GM18502 (cell line): ENCODE data around the gene SLC35B1.
A peak's percentile ranks its signal among the peaks of the same experiment; 100 is the strongest.

Experiments
- ATAC-seq: cut with Tn5 transposase; IDR thresholded peaks from one replicate; pipeline ENCODE4 v1.9.1; 2021; ENCODE audit warnings: mild to moderate bottlenecking; ENCODE audit not compliant: unreplicated experiment, poor library complexity

The SLC35B1 gene

GRCh38 chr17:49707608-49708514 lies at the start of gene SLC35B1:
Gene SLC35B1 (minus strand): TSS chr17:49707964. CDS start chr17:49707833, 131 bp downstream.
- peak; percentile 93 for ATAC-seq

GRCh38 chr17:49757151-49757777 lies 49.5 kb upstream of the SLC35B1 start:
- no peak for ATAC-seq

DNA sequence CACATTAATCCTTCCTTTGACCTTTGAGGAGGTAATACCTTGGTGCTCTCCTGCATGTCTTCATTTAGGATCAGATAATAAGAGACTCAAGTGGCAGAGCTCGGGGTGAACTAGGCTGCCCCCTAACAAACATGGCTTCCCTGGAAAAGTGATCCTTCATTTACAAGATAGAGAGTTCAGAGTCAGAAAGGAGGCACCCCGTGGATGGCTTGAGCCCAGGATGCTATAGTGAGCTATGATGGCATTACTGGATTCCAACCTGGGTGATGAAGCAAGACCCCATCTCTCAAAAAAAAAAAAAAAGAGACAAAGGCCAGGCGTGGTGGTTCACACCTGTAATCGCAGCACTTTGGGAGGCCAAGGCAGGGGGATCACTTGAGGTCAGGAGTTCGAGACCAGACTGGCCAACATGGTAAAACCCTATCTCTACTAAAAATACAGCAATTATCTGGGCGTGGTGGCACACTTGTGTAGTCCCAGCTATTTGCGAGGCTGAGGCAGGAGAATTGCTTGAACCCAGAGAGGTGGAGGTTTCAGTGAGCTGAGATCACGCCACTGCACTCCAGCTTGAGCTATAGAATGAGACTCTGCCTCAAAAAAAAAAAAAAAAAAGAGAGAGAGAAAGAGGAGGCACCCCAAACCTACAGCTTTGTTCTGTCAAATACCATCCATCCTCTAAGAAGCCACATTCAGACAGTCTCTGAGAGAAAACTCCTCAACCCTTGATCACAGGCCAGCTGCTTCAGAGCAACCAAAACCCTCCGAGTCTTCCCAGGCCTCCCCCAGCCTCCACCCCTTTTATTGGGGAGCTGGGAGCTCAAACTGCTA lies 48.8 kb upstream of the SLC35B1 start:
- no peak for ATAC-seq

GRCh38 chr17:49755663-49756283 lies 48.0 kb upstream of the SLC35B1 start:
- ATAC-seq = no peak

- no peak for ATAC-seq
Measured at GRCh38 chr17:49753959-49754391, 46.2 kb upstream of the SLC35B1 start.

DNA sequence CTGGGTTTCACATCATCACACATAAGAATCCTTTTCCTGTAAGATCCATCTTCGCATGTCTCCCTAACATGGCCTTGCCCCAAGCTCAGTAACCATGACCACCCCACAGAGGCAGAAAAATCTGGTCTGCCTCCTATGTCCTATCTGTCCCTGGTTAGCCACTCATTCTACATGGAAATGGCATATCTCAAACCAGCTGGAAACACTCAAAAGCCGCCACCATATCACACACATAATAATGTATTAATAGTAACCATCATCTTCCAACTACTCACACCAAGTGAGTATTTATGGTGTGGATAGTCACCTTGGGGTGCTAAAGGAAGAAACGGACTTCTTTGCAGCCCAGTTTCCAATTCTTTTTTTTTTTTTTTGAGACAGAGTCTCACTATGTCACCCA lies 44.7 kb upstream of the SLC35B1 start:
- ATAC-seq = no peak

- ATAC-seq = no peak
Measured at GRCh38 chr17:49749730-49750129, 42.0 kb upstream of the SLC35B1 start.

DNA sequence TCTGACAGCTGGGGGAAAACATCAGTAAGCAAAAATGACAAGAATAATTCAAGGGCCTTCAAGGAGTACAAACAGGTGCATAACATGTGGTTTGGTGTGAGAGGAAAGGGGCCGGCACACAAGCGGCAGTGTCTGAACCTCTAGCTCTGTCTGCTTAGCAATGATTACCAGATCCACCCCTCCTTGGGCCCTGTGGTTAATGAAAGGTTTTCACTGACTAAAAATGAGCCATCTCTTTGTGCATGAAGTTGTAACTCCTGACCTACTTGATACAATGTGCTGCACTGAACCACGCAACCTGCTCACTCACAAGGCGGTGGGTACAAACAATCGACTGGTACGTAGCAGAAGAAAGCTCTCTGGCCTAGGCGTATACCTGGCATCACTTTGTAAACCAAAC lies 41.0 kb upstream of the SLC35B1 start:
- ATAC-seq = peak; percentile 80

DNA sequence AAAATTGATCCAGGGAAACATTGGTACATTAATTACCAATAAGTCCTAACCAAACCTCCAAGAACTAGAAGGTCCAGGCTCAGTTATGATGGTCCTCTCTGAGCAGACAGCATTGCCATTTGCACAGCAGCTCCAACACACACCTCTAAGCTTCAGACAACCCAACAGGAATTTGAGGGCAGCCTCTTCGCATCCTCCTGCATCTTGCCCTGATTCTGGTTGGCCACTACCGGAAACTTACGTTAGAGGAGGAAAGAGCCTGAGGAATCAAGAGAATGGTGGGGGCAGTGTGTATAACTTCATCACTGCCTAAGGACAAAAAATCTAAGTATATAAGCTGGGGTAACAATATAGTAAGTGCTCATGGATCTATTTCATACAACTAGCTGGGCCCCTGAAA lies 40.5 kb upstream of the SLC35B1 start:
- no peak for ATAC-seq

DNA sequence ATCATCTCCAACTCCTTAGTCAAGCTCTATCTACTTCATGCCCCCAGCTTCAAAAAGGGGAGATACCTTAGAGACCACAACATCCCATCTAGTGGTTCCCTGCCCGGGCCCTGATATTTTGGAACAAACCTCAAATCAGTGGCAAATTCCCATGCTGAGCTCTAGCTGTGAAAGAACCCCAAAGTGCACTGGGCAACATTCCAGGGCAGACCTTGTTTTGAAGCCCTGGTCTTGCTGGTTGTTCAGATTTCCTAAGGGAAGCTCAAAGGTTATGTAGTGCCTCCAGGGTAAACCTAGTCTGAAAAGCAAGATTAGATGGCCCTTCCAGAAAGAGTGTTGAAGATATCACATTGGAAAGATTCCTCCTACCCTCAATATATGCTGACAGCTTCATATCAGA lies 39.9 kb upstream of the SLC35B1 start:
- ATAC-seq = no peak

GRCh38 chr17:49746791-49747490 lies 39.2 kb upstream of the SLC35B1 start:
- peak; percentile 64 for ATAC-seq

GRCh38 chr17:49745175-49746139 lies 37.7 kb upstream of the SLC35B1 start:
- ATAC-seq = no peak

DNA sequence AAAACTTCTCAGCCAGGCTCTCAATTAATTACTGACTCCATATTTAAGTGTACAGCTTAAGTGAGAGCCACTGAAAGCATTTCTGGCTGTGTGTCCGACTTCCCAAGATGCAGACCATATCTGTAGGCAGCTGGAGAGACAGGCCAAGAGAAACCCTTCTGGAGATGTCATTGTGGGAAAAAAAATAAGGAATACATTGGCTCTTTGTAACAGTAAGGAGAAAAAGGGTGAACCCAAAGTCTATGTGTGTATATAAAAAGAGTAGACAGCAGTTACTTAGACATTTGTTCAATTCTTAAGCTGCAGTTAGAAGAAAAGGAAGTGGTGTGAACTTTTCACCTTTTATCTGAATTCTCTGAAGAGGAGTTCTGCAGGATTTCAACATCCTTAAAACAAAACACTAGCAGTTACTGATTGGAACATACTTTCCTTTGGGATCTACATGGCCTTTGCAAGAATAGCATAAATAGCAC lies 34.4 kb upstream of the SLC35B1 start:
- ATAC-seq = no peak

- ATAC-seq = no peak
Measured at GRCh38 chr17:49741692-49742076, 33.9 kb upstream of the SLC35B1 start.

GRCh38 chr17:49741009-49741691 lies 33.4 kb upstream of the SLC35B1 start:
- no peak for ATAC-seq

- ATAC-seq = peak; percentile 65
Measured at GRCh38 chr17:49739641-49740271, 32.0 kb upstream of the SLC35B1 start.

DNA sequence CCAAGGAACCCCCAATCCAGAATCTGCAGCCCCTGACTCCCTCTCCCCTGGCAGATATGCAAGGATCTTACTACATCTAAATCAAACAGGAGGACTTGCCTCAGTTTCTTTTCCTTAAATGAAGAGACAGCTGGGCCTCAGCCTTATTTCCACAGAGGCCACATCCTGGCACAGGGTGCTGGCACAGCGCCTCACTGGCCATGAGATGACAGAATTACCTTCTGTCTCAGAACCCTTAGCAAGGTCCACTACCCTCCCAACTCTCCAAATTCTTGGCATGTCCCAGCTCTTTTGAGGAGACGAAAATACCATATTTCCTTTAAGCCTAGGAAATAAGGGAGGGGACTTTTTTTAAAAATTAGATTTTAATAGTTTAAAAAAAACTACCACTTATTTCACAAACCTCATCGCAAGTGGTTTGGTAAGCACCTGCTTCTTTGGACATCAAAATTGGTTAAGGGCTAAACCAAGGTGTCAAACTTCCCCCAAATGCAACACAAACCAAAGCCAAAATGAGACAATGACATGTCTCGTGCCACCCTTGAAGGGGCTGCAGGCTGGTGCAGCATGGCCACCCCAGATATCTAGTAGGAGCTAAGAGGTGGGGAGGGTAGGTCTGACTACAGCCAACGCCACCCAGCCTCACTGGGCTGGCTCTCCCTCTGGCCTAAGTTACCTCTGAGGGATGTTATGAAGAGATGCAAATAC lies 30.8 kb upstream of the SLC35B1 start:
- ATAC-seq = no peak
